H7 (cell line): ENCODE measurements around the gene HOXC5. TPM values are rescaled to one million over a fixed set of nuclear protein-coding genes. Genes with fewer than 3 reads are reported as not detected.
A peak's percentile ranks its signal among the peaks of the same experiment; 100 is the strongest.

Experiments
- DNase-seq: peaks from one replicate; pipeline ENCODE4 v3.0.0; 2012
- H3K27me3 ChIP-seq: 2 replicates; pipeline ENCODE4 v1.6.0; 2011; ENCODE audit warnings: mild to moderate bottlenecking, low read length; ENCODE audit not compliant: control insufficient read depth, insufficient read depth
- H3K36me3 ChIP-seq: replicated peaks from 2 replicates; pipeline ENCODE4 v1.5.1; 2011; ENCODE audit warnings: low read length; ENCODE audit not compliant: control insufficient read depth, insufficient read depth
- H3K4me3 ChIP-seq: 2 replicates; pipeline ENCODE4 v1.5.1; 2011; ENCODE audit warnings: low read depth, mild to moderate bottlenecking, control low read depth, low read length, moderate library complexity; ENCODE audit not compliant: insufficient read depth
- total RNA-seq: library from RNA; depleted of rRNA; stranded (reverse); fragments of >200 nt; shearing (Covaris generic); gene quantifications from 2 replicates; pipeline ENCODE4 v1.2.3, GENCODE V29; 2014

The HOXC5 gene
- total RNA-seq, 1 experiment from 2014 or later, result not detected

GRCh38 chr12:54028314-54029201 lies 4.3 kb upstream of the HOXC5 start, which contains the start of gene HOXC6:
Gene HOXC6, plus strand, starts transcription at chr12:54028440. Its CDS starts 82 bp downstream, at chr12:54028522.
- Histone ChIP-seq H3K36me3 (no peaks in the 10 kb centered on the region), H3K4me3 (no peak within 1 kb of the TSS), H3K27me3 (peaks cover 99% of the 10 kb centered on the region)
- DNase-seq, result peak; percentile 81

- peak; percentile 77 for DNase-seq
- Histone ChIP-seq H3K27me3 (peaks cover 99% of the 10 kb centered on the region), H3K36me3 (no peaks in the 10 kb centered on the region), H3K4me3 (no peak overlapping the region)
These were observed 3.1 kb upstream of the HOXC5 start for GRCh38 chr12:54029529-54030441.

GRCh38 chr12:54030442-54030801 lies 2.4 kb upstream of the HOXC5 start:
- Histone ChIP-seq H3K36me3 (no peaks in the 10 kb centered on the region), H3K27me3 (peaks cover 99% of the 10 kb centered on the region), H3K4me3 (no peak overlapping the region)
- DNase-seq, result no peak

GRCh38 chr12:54030889-54031471 lies 1.9 kb upstream of the HOXC5 start:
- peak; percentile 79 for DNase-seq
- Histone ChIP-seq H3K36me3 (no peaks in the 10 kb centered on the region), H3K27me3 (peaks cover 99% of the 10 kb centered on the region), H3K4me3 (no peak overlapping the region)

GRCh38 chr12:54031480-54031879 lies 1.4 kb upstream of the HOXC5 start:
- peaks cover 99% of the 10 kb centered on the region for H3K27me3 ChIP-seq
- no peak for DNase-seq
- H3K4me3 ChIP-seq, result no peak overlapping the region
- H3K36me3 ChIP-seq, result no peaks in the 10 kb centered on the region

- Histone ChIP-seq H3K27me3 (peaks cover 99% of the 10 kb centered on the region), H3K4me3 (no peak overlapping the region), H3K36me3 (no peaks in the 10 kb centered on the region)
- DNase-seq, result no peak
These were observed 697 bp upstream of the HOXC5 start for GRCh38 chr12:54032086-54032619.

- H3K4me3 ChIP-seq, result no peak overlapping the region
- peak; percentile 91 for DNase-seq
- H3K27me3 ChIP-seq, result peaks cover 99% of the 10 kb centered on the region
These were observed 493 bp downstream of the HOXC5 start for GRCh38 chr12:54033106-54033979.

GRCh38 chr12:54033980-54034784 lies 1.3 kb downstream of the HOXC5 start:
- H3K4me3 ChIP-seq, result no peak overlapping the region
- no peaks in the 10 kb centered on the region for H3K36me3 ChIP-seq
- peak; percentile 85 for DNase-seq
- peaks cover 99% of the 10 kb centered on the region for H3K27me3 ChIP-seq

More at GRCh38 chr12:54033106-54033979, 493 bp downstream of the HOXC5 start:
- no peaks in the 10 kb centered on the region for H3K36me3 ChIP-seq

- no peak overlapping the region for H3K4me3 ChIP-seq
- H3K27me3 ChIP-seq, result peaks cover 99% of the 10 kb centered on the region
- DNase-seq, result no peak
- H3K36me3 ChIP-seq, result no peaks in the 10 kb centered on the region
These were observed 2.0 kb downstream of the HOXC5 start for GRCh38 chr12:54034785-54035310.

GRCh38 chr12:54035568-54036264 lies 2.9 kb downstream of the HOXC5 start:
- peaks cover 99% of the 10 kb centered on the region for H3K27me3 ChIP-seq
- no peak overlapping the region for H3K4me3 ChIP-seq
- H3K36me3 ChIP-seq, result no peaks in the 10 kb centered on the region
- DNase-seq, result no peak

- Histone ChIP-seq H3K4me3 (no peak overlapping the region), H3K27me3 (peaks cover 99% of the 10 kb centered on the region), H3K36me3 (no peaks in the 10 kb centered on the region)
- peak; percentile 57 for DNase-seq
These were observed 3.9 kb downstream of the HOXC5 start for GRCh38 chr12:54036620-54037359.
